Activated gamma-delta T cell (primary cell): ENCODE data around the gene NRP2.

ENCODE experiments used
- DNase-seq: peaks from one replicate; lab custom pipeline; 2025; lab: John Stamatoyannopoulos, UW

The NRP2 gene

DNA sequence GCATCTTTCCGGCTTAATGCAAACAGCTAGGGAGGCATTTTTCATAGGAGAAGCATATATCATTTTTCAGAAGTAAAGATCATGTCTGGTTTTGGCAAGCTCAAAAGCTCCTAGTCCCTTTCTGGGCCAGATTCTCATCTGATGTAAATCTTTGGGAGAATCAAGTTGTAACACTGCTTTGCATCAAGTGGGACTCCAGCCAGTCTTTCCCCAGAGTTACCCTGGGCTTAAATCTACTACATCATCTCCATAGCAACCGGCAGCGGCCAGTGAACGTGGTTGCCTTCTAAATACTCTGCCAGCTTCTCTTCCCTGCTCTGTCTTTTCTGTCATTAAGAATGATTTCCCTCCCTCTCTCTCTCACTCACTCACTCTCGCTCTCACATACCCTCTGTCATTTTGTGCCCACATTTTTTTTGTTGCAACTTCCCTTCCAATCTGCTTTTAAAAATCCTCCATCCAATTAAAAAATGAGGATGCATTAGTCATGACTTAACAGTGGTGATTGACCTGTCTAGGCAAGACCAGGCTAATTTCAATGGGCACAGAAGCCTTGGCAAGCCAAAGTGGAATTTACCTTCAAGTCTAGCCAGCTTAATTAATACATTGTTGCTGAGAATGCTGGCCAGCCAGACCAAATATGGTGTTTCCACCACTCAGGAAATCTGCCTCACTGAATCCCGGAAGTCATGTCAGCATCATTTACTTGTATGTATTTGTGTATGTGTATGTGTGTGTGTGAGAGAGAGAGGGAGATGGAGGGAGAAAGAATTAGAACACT lies 93.0 kb downstream of the NRP2 start:
- DNase-seq, result no peak

DNA sequence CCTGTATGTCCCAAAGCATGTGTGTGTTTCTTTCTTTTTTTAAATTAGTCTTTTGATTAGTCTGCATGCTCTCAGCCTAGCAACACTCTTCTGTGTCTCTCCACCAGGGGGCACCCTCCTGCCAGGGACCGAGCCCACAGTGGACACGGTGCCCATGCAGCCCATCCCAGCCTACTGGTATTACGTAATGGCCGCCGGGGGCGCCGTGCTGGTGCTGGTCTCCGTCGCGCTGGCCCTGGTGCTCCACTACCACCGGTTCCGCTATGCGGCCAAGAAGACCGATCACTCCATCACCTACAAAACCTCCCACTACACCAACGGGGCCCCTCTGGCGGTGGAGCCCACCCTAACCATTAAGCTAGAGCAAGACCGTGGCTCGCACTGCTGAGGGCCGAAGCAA lies 93.8 kb downstream of the NRP2 start:
- DNase-seq, result no peak

DNA sequence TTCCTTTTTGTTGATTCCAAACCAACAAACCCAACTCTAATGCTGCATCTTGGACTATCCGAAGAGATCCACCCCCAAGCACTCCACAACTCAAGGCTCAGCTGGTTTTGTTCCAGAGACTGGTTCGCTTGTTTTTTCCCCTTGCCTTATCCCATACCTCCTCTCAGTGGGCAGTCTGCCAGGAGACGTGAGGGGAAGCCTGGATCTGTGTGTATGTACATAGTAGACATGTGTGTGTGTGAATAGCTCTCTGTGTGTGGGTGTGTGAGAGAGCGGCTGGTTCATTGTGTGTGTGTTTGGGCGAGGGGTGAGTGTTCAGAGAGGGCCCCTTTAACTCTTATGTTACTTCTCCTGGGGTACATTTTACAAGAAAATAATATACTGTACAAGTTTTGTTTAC lies 94.4 kb downstream of the NRP2 start:
- DNase-seq, result no peak

DNA sequence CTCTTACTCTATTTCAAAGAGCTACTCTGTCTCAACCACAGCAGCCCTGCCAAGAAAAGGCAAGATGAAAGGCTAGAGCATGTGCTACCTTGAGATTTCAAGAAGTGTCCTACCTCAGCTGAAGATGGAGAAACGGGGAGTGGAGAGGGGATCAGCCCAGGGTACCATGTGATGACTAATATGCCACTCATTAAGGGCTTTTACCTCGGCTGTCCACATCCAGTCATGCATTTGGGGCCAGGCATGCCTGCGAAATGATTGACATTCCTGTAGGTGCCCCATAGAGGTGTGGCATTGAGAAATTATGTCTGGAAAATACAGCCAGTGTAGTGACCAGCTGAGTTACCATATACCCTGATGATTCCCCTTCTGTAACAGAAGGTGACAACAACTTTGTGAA lies 96.1 kb downstream of the NRP2 start:
- DNase-seq, result no peak

DNA sequence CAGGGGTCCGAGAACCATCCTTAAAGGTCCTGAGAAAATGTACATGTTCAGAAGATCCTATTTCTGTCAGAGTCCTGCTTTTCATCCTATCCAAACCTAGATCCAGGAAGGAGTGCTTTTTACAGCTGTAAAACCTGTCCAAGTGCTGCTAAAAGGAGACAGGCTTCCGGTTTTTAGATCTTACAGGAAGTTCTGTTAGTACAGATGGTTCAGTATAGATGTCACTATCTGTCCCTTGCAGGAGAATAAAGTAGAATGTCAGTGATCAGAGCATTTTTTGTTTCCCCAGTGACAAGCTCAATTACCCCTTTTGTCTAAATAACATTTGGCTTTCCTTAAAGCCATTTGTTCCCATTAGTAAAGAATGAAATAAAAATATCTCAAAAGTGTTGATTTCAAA lies 98.3 kb downstream of the NRP2 start:
- no peak for DNase-seq

DNA sequence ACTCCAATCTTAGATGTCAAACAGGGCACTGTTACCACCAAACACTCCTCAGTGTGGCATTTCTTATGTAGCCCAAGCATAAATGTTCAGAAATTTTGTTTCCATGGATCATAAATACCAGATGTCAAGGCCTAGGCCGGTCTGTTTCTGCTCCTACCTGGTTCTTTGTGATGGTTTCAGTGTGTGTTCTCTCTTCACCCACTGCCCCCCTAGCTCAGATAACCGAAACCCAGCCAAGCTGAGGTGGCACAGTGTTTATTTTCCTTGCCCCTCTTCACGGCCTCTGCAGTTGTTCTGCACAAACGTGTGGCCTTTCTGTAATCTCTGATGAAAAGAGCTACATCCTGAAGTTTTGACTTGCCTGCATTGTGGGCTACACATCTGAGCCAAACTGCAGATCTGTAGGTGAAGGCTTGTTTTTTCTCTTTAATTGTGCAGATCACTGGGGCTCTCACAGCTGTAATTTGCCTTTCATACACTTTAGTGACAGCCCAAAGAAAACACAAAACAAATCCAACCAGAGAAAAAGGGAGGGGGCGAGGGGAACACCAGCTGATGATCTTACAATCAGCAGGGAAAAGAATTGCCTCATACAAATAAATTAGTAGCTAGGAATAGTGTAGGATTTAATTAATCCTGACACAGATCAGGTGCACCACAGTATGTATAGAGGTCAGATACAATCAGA lies 99.1 kb downstream of the NRP2 start:
- DNase-seq, result no peak

DNA sequence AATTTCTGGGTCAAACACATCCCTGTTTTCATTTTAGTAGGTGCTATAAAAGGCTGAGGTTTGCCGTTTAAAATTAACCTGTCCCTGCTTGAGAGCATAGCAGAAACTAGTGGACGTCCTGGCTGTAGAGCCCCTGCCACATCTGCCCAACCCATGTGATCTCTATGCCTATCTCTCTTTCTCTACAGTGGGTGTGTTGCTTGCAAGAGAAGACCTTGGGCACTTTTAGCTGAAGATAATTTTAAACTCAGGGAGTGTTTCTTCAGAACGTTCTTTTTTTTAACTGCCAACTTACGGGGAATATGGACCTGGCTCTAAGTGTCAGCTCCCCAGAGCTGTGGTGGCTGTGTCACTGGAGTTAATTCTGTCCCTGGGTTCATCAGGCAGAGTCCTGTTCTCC lies 100.6 kb downstream of the NRP2 start:
- DNase-seq, result no peak

DNA sequence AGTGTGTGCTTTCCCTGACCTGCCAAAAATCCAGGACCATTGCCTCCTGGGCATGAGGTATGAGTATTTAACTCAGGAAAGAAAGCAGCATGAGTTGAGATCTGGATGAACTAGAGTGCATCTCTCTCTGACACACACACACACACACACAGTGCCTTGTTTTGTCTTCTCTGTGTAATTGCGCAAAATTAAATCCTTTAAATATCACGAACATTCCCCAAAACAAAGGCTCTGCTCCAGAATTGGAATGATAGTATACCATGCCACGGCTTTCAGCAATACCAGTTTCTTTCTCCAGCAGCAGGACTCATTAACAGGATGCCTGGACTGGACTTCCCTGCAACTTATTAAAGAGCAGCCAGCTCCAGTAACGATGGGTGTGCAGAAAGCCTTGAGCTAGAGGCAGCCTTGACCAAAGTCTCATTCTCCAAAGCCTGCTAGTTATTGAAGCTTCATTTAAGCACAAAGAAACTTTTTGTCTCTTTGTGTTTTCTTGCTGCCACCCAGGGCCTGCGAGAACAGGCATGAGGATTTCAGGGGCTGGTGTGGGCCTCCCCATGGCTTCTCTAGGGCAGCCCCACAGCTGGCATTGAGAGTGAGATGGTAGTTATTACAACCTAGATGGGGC lies 101.7 kb downstream of the NRP2 start:
- no peak for DNase-seq

DNA sequence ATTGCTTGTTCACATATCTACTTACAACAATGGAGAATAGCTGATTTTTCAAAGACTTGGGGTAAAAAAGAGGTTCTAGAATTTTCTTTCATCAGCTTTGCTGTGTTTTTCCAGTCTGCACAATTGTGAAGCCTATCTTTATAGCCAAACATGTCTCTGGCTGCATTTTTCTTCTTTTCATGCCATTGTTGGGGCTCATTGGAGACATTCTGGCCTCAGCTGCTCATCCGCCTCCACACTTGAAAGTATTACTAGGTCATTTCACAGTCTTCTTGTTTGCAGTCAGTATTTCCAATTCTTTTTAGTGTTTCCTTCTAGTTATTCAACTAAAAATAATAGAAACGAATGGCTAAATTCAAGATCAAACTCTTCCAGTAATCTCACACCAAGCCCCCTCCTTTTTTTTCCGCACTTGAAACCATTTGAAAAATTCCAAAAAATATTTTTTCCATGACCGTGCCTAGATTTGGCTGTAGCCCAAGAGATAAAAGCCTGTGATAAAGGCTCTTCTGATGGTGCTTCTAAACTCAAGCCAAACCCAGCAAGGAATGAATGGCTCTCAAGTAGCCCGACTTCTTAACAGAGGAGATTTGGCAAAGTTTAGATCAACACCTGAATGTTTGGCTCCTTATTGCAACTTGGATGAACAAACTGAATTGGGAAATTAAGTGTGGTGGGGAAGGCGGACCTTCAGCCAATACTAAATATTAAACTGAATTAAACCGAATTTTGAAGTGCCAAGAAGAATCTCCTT lies 103.4 kb downstream of the NRP2 start:
- DNase-seq, result no peak

DNA sequence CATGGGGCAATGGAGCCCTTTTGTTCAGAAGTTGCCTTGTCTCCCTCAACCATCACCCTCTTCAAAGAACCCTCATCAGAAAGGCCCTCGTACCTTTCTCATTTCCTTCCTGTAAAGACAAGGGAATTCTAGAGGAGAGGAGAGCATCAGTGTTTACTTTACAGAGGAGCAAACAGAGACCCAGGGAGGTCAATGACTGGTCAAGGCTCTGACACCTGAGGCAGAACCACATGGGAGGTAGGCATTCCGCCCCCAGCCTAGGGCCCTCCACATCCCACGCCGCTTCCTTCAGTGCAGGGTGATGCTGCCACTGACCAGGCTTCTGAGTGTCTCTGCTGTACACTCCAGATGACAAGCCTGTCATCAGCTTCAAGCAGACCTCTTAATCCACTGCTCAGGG lies 104.7 kb downstream of the NRP2 start:
- DNase-seq, result no peak

DNA sequence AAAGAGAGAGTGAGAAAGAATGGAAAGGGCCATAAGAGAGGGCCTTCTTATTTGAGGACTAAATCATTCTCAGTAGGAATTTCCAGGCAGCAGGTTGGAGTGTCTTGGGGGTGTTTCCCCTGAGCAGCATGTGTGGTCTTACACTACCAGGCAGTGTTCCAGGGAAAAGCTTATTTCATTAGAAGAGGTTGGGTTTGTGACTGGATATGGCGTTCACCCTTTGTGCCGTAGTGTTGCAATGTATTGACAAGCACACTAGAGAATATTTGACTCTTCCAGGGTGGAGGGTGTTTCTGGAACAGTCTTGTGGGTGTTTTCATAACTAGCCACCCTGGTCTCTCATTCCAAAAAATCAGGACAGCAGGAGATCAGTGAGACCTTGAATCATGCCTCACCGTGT lies 105.5 kb downstream of the NRP2 start:
- DNase-seq, result no peak

DNA sequence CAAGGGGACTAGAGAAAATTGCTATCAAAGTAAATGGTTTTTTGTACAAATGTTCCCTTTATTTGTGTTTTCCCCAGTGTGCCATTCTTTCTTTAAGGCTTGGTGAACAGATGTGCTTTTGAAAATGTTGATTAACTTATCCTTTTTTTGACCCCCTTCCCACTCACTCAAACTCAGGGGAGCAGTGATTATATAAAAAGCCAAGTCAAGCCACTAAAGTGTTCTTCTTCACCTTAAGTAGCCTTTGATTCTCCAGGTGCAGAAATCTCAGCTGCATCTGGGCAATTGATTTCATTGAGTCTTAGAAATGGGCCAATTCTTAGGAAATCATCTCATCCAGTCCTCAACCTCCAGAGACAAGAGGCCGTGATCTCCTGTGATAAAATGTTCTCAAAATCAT lies 107.6 kb downstream of the NRP2 start:
- no peak for DNase-seq

DNA sequence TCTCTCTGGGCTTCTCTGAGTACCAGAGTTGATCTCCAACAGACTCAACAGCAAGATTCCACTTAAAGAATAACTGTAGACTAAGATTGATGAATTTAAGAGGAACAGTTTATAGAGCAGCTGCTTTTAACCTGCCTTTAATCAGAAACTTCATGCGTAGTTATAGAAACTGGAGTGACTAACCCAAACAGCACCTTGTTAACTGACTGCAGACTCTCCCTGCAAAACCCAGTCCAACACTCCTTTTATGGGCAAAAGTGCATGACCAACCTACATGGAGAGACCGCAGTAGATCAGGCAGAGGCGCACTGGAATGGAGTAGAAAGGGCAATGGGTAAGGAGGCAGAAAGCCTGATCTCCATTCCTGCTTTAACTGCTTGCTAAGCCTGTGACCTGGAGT lies 110.6 kb downstream of the NRP2 start:
- DNase-seq, result no peak

DNA sequence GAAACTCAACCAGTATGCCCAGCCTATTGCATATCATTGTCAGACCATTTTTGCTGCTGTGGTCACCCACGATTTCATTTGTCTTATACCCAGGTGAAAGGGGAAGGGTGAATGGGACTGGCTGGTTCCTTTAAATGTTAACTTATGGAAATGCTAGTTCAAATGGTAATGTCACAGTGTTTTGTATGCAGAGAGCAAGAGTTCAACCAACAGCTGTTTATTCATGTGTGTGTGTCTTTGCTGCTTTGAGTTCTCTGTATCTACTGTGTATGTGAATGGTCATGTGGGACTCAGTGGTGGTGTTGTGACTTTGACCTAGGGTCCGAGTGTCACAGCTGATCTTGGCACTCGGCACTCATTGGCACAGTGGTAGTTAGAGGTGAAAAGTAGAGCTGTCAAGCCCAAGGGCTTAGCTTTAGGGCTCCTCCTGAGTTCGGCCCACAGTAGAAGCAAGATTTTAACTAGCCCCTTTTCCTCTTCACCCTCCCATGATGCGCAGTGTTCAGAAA lies 114.6 kb downstream of the NRP2 start:
- DNase-seq, result no peak

DNA sequence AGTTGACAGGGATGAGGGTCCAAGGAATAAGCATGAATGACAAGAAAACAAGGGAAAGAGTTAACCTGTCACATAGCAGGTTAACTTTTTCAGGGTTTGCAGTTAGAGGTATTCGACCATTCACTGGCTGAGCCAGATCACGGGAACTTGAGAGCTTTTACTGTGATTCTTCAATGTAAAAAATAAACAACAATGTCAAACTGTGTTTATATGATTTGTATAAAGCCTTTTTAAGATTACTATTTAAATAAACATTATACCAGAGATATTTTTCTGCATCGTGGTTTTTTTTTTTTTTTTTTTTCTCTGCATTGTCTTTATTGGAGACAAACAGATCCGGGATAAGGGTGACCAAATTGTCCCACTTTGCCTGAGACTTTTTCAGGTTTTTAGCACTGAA lies 115.6 kb downstream of the NRP2 start:
- no peak for DNase-seq

DNA sequence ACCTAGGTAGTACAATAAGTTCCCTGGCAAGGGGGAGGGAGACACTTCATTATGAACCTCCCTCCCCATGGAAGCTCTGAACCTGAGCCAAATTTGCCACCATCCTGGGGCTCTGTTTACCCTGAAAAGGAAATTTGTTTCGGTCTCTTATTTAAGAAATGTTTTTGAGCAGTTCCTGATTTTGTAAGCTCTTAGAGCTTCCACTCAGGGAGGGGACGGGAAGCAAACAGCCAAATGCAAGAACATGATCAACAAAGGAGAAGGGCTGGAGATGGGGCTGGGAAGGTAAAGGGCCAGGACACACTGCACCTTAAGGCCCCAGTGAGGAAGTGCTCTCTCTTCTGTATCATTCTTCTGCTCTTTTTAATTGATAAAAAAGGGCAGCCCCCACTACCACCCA lies 117.9 kb downstream of the NRP2 start:
- DNase-seq, result no peak

DNA sequence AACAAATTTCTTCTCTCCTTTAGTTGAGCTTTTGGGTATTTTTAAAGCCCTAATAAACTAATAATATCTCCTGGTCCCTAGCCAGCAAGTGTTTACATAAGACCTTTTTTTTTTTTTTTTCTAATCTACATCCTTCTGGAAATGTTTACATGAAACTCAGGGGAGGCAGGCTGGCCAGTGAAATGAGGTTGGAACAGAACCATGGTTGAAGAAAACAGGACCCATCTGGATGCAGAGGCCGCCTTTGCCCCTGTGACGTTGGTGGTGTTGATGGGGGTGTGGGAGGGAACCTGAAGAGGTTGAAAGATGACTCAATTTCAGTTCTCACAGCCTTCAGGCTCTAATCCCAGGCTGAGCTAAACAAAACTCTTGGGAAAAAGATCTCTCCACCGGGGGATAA lies 118.5 kb downstream of the NRP2 start:
- no peak for DNase-seq

DNA sequence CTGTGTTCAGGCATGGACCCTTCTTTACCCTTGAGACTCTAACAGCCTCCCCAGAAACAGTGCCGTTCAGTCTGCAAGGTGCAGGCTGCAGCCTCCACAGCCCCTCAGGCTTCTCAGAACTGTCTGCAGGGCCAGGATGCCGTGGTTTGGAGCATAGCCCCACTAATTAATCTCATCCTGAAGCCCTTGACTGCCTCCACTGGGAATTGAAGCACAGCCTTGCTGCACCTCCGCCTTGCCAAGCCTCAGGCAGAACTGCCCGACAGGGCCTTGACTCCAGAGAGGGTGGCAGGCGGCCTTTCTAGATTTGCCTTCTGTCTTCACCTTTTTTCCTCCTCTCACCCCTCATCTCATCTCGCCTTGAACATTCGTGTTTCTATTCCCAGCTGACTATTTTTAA lies 119.8 kb downstream of the NRP2 start:
- DNase-seq, result no peak

DNA sequence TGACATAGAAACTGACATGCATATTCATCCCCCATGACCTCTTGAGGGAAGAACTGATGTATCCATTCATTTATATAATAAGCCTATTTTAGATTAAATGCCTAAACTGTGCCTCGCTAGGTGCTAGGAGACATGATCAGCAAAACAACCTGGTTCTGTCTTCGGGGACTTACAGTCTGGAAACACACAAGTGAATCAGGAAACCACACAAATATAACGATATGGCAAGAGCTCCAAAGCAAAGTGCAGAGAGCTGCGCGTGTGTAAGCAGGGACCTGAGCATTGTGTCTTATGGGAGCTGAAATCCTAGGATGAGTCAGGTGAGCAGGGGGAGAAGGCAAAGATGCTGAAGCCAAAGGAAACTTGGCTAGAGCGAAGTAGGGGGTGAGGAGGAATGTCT lies 120.6 kb downstream of the NRP2 start:
- no peak for DNase-seq

DNA sequence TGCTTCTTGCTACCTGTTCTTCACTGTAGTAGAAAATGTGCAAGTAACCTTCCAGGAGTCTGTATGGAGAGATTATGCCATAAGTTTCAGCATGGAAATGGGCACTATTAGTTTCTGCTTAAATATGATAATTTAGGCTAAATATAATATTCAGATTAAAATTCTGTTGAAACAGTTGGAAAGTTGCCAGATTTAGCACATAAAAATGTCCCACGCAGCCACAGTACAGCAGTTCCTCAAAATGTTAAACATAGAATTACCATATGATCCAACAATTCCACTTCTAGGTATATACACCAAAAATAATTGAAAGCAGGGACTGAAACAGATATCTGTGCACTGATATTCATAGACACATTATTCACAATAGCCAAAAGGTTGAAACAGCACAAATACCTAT lies 121.2 kb downstream of the NRP2 start:
- no peak for DNase-seq

DNA sequence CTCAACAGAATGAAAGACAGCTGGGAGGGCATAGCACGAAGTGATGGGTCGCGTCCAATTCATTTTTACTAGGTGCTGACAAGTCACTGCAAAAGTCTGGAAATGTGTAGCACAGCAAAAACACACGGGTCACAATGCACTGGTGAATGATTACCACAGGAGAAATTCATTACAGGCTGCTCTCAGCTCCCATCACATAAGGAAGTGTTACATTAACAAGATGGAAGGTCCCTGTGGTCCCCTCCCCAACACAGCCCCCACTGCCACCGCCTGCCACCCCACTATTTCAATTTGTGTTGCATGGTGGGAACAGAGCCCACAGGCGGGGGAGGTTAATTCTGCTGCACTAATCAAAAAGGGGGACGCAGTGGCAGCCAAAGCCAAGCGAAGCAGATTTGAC lies 122.8 kb downstream of the NRP2 start:
- DNase-seq, result no peak

DNA sequence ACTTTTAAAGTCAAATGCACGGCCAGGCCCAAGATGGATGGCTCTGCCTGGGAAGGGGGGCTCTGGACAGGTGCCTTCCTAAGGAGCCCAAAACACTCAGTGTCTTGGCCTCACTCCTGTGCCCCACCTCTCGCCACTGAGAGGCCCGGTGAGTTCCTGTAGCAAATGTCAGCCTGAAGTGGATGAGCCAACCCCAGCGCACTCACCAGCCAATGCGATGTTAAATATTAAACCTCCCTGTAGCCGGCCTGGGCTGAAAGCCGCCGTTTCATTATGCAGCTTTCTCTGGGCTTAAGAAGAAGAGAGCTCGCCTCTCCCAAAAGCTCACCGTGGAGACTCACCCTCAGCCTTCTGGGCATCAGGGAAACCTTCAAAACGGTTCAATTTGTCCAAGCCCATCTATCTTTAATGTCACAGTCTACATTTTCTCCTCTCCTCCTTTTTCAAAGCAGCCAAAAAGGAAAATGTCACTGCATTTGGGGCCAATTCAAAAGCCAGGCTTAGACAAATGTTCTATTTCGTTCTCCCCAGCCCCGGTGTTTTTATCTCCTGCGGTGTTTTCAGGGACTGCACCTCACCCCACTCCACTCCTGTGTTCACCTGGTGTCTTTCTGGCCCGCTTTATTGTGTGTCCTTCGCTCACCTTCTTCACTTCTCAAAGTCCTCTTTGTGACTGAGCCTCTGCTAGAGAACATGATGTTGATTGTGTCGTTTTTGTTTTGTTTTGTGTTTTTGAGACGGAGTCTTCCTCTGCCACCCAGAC lies 124.0 kb downstream of the NRP2 start:
- no peak for DNase-seq
